Body of pancreas (tissue), 4 donors: ENCODE measurements around the gene GMPPB. TPM values are rescaled to one million over a fixed set of nuclear protein-coding genes. Genes with fewer than 3 reads are reported as not detected.
A peak's percentile ranks its signal among the peaks of the same experiment; 100 is the strongest.

Source experiments
- ATAC-seq: fragments of 150-250 bp; one replicate; pipeline ENCODE4 v1.9.1; 2016
- DNase-seq, 4 donors: peaks; one replicate each; pipeline ENCODE4 v3.0.0-alpha.2; 2019
- H3K27ac ChIP-seq, 4 donors: fragments of 200-600 bp; sonication (generic); 1 replicate in 3 of 4; 2 replicates in 1 of 4; pipeline versions ENCODE4 v1.5.1 to v1.6.1; 2016 to 2019; ENCODE audit warnings: mild to moderate bottlenecking in 1 of 4, mixed read lengths in 1 of 4, moderate library complexity in 1 of 4
- H3K27me3 ChIP-seq, 2 donors: fragments of 200-600 bp; sonication (generic); one replicate each; pipeline ENCODE4 v1.6.0; 2016; ENCODE audit warnings: mild to moderate bottlenecking in 1 of 2
- H3K36me3 ChIP-seq, 2 donors: fragments of 200-600 bp; sonication (generic); replicated peaks in 1 of 2; 2 replicates each; pipeline ENCODE4 v1.5.1; 2016; ENCODE audit warnings: low read depth in 2 of 2; ENCODE audit not compliant: insufficient read depth in 1 of 2
- H3K4me1 ChIP-seq: fragments of 200-600 bp; sonication (generic); one replicate; pipeline ENCODE4 v1.6.0; 2016
- H3K4me3 ChIP-seq, 2 donors: fragments of 200-600 bp; sonication (generic); 1 replicate in 1 of 2; 2 replicates in 1 of 2; pipeline ENCODE4 v1.5.1; 2016 to 2019
- H3K9me3 ChIP-seq, 3 donors: fragments of 200-600 bp; sonication (generic); 1 replicate in 2 of 3; 2 replicates in 1 of 3; pipeline ENCODE4 v1.5.1; 2016
- POLR2A ChIP-seq, 3 donors: fragments of 450-650 bp; IDR thresholded peaks; one replicate each; pipeline ENCODE4 v1.6.1; 2016; ENCODE audit warnings: antibody characterized with exemption in 3 of 3, mild to moderate bottlenecking in 2 of 3
- WGBS, 2 donors: methylation state at CpG; one replicate each; pipeline ENCODE4 v1.1.5; 2017; 5-methylcytosine and 5-hydroxymethylcytosine counted together
- intact Hi-C: fragments of 100-400 bp; cut with DNase I; formaldehyde crosslinking; loops from one replicate; pipeline ENCODE4 v1.15.1; 2023
- total RNA-seq, 2 donors: library from RNA; depleted of rRNA; stranded (reverse); fragments of >200 nt; gene quantifications; one replicate each; pipeline ENCODE4 v1.1.0, GENCODE V29; 2016
- TF ChIP-seq, protein P1 (sequence below), 7 experiments: fragments of 450-650 bp in 4 of 7; fragments of 200-600 bp in 3 of 7; sonication (generic) in 3 of 7; IDR thresholded peaks; one replicate each; pipeline ENCODE4 v1.5.1; 2016 to 2019; ENCODE audit warnings: antibody characterized with exemption in 7 of 7

The GMPPB gene
- total RNA-seq, 2 donors from 2014 or later, result 36.3 to 43.8 TPM

DNA sequence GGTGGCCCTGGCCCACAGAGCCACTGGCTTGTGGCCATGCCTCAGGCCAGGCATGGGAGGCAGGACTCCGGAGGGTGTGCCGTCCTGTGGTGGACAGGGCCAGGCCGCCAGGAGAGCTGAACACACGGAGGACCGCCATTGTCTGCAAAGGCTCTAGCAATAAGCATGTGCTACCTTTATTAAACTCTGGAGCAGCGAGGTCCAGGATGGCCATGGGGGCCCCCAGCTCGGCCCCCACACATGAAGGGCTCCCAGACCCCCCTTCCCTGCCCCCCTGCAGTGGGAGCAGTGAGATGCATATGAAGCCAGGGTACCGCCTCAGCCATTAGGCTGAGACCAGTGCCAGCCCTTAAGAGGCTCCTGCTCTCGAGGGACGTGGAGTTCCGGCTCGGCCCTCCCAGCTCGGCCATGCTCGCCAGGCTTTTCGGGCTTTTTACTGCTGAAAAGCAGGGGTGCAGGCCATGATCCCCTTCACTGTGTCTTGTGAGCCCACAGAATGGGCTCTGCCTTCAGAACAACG, 7.0 kb downstream of the GMPPB start:
- Histone ChIP-seq H3K27me3 (no peaks in the 10 kb centered on the region), H3K4me3 (no peak overlapping the region), H3K27ac (no peak overlapping the region), H3K4me1 (peaks cover 34% of the 10 kb centered on the region), H3K36me3 (peaks cover 0 to 4% of the 10 kb centered on the region in 2 donors), H3K9me3 (no peaks in the 10 kb centered on the region)
- peak in 1 of 4 donors; percentile 13 for DNase-seq
- ATAC-seq, result no peak
- TF ChIP-seq, protein P1, sequence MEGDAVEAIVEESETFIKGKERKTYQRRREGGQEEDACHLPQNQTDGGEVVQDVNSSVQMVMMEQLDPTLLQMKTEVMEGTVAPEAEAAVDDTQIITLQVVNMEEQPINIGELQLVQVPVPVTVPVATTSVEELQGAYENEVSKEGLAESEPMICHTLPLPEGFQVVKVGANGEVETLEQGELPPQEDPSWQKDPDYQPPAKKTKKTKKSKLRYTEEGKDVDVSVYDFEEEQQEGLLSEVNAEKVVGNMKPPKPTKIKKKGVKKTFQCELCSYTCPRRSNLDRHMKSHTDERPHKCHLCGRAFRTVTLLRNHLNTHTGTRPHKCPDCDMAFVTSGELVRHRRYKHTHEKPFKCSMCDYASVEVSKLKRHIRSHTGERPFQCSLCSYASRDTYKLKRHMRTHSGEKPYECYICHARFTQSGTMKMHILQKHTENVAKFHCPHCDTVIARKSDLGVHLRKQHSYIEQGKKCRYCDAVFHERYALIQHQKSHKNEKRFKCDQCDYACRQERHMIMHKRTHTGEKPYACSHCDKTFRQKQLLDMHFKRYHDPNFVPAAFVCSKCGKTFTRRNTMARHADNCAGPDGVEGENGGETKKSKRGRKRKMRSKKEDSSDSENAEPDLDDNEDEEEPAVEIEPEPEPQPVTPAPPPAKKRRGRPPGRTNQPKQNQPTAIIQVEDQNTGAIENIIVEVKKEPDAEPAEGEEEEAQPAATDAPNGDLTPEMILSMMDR (IDR thresholded peaks at IDR 0.05), result no peak
- no peak for TF ChIP-seq POLR2A (IDR thresholded peaks at IDR 0.05)
- intact Hi-C loops, result no loop called here
- 95 to 100% methylated on average over 5 to 14 of the region's 16 CpGs for WGBS, 2 donors

DNA sequence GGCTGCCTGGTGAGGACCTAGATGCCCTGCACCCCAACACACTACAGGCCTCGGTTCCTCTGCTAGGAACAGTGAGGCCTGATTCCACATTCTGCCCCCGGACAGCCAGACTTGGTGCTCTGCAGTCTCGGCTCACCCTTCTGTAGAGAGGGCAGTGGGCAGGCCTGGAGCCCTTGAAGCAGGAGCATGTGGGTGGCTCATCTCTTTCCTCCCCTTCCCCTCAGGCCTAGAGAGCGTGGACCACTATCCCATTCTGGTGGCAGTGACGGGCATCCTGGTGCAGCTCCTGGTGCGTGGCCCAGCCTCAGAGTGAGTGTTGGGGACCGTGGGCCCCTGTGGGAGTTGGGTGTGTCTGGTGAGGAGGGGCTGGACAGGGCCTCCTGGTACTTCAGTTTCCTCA, 7.6 kb downstream of the GMPPB start:
- Histone ChIP-seq H3K4me1 (peaks cover 28% of the 10 kb centered on the region), H3K9me3 (no peaks in the 10 kb centered on the region), H3K4me3 (no peak overlapping the region), H3K27ac (no peak overlapping the region), H3K36me3 (peaks cover 0 to 4% of the 10 kb centered on the region in 2 donors), H3K27me3 (no peaks in the 10 kb centered on the region)
- DNase-seq (peak in 1 of 4 donors; percentile 10), ATAC-seq (no peak)
- 93 to 96% methylated on average over 3 to 7 of the region's 7 CpGs for WGBS, 2 donors
- TF ChIP-seq, protein P1 (IDR thresholded peaks at IDR 0.05), result no peak
- TF ChIP-seq POLR2A (IDR thresholded peaks at IDR 0.05), result no peak
- intact Hi-C loops, result no loop called here

DNA sequence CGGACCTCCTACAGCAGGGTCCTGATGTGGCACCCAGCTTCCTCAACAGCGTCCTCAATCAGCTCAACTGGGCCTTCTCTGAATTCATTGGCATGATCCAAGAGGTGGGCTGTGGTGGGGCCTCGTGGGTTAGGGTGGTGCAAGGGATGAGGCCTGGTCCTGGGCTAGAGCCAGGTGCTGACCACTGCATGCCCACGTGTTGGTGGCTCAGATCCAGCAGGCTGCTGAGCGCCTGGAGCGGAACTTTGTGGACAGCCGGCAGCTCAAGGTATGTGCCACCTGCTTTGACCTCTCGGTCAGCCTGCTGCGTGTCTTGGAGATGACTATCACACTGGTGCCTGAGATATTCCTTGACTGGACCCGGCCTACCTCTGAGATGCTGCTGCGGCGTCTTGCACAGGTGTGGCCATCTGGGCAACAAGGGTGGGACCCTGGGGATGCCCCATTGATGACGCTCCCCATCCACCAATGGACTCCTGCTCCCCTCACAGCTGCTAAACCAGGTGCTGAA, 8.1 kb downstream of the GMPPB start:
- TF ChIP-seq, protein P1 (IDR thresholded peaks at IDR 0.05), result no peak
- TF ChIP-seq POLR2A (IDR thresholded peaks at IDR 0.05), result no peak
- 87 to 100% methylated on average over 2 to 13 of the region's 13 CpGs for WGBS, 2 donors
- Histone ChIP-seq H3K27ac (no peak overlapping the region), H3K9me3 (no peaks in the 10 kb centered on the region), H3K27me3 (no peaks in the 10 kb centered on the region), H3K4me1 (peaks cover 23% of the 10 kb centered on the region), H3K36me3 (no peaks in the 10 kb centered on the region), H3K4me3 (no peak overlapping the region)
- intact Hi-C loops, result no loop called here
- DNase-seq, result peak in 1 of 4 donors; percentile 20
- ATAC-seq, result no peak

DNA sequence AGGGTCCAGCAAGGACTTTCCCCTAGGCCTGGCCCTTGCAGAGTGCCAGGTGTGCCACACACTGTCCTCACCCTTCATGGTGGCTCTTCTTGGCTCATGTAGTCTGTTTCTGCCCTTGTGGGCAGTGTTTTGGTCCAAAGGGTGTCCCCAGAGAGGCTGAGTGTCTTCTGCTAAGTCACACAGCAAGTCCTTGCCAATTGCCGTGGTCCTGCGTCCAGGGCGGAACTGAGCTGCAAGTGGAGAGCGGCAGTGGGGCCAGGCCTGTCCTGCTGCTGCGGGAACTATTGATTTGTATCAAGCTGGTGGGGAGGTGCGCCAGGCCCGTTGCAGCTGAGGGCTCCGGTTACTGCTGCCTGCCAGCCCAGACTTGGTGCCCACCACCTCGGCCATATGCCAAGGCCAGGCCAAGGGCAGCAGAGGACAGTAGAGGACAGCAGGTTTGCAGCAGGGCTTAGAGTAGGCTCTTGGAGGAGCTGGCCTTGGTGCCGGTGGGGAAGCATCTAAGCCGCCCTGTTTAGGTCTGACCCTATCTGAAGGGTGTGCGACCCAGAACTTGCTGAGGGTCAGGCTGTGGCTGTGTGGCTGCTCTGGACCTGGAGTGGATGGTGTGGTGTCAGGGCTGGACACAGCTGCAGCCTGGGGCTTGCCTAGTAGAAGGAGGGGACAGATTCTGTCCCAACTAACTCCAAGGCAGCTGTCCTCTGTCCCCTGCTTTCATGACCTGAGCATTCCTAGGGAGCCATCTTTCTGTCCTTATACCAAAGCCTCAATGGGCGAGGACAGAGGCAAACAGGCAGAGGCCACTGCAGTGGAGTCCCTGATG, 8.8 kb downstream of the GMPPB start:
- intact Hi-C loops, result no loop called here
- DNase-seq (peak in 1 of 4 donors; percentile 11), ATAC-seq (no peak)
- H3K27me3 ChIP-seq, result no peaks in the 10 kb centered on the region
- H3K4me1 ChIP-seq, result peaks cover 16% of the 10 kb centered on the region
- no peaks in the 10 kb centered on the region for H3K9me3 ChIP-seq
- H3K27ac ChIP-seq, result no peak overlapping the region
- 60 to 79% methylated on average over 7 to 11 of the region's 13 CpGs for WGBS, 2 donors
- H3K36me3 ChIP-seq, result no peaks in the 10 kb centered on the region
- TF ChIP-seq POLR2A (IDR thresholded peaks at IDR 0.05), result no peak
- TF ChIP-seq, protein P1 (IDR thresholded peaks at IDR 0.05), result no peak
- no peak overlapping the region for H3K4me3 ChIP-seq
